HepG2 (cell line): ENCODE measurements around the gene APCDD1L. TPM values are rescaled to one million over a fixed set of nuclear protein-coding genes. Genes with fewer than 3 reads are reported as not detected.

ENCODE experiments used
- ATAC-seq: fragments of 200-7000 bp; cut with Tn5 transposase; 3 replicates; pipeline ENCODE4 v1.9.1; 2020; ENCODE audit warnings: mild to moderate bottlenecking, moderate library complexity
- BruUV-seq: library from RNA; stranded (reverse); fragments of 400-500 nt; replicated peaks from 2 replicates; lab custom pipeline; 2021; lab: Mats Ljungman, UMichigan
- CTCF ChIA-PET: fragments of 300-600 bp; formaldehyde crosslinking; extraction: SDS; loops from one replicate; lab custom pipeline; 2021; ENCODE audit warnings: low total read pairs, inconsistent platforms, low intra/inter-chr PET ratio; lab: Yijun Ruan, JAX
- POLR2A ChIA-PET: fragments of 350-600 bp; sonication (Branson Sonifier 250); formaldehyde crosslinking; loops from one replicate; lab custom pipeline; 2020; ENCODE audit warnings: antibody characterized with exemption, inconsistent platforms; lab: Yijun Ruan, JAX
- DNase-seq: peaks from one replicate; pipeline ENCODE4 v3.0.0-alpha.2; 2015; ENCODE audit warnings: low spot score
- FAIRE-seq: peaks from 3 replicates; lab custom pipeline; 2011; peaks lifted over from hg19 to GRCh38; lab: Jason Lieb, UNC
- H2AFZ ChIP-seq: one replicate; pipeline ENCODE4 v1.6.1; 2011; ENCODE audit warnings: low read length, inconsistent platforms
- H3K27ac ChIP-seq: fragments of 300-600 bp; 3 replicates; pipeline ENCODE4 v1.8.0; 2011; ENCODE audit warnings: mixed run types, mild to moderate bottlenecking, mixed read lengths, low read length, inconsistent platforms; ENCODE audit not compliant: insufficient read depth; ENCODE audit errors: extremely low read length
- H3K27me3 ChIP-seq, 2 experiments: fragments of 200-600 bp in 1 of 2; 2 replicates in 1 of 2; 3 replicates in 1 of 2; pipeline versions ENCODE4 v1.6.0 to v1.8.0; 2011; ENCODE audit warnings: low read length in 2 of 2, mild to moderate bottlenecking in 2 of 2, moderate library complexity in 2 of 2, inconsistent platforms in 1 of 2; ENCODE audit not compliant: insufficient read depth in 2 of 2, control insufficient read depth in 1 of 2
- H3K36me3 ChIP-seq, 2 experiments: fragments of 200-600 bp in 1 of 2; replicated peaks in 1 of 2; 2 replicates in 1 of 2; 3 replicates in 1 of 2; pipeline versions ENCODE4 v1.5.1 to v1.8.0; 2011; ENCODE audit warnings: low read length in 2 of 2, inconsistent platforms in 1 of 2; ENCODE audit not compliant: insufficient read depth in 2 of 2, control insufficient read depth in 1 of 2
- H3K4me1 ChIP-seq: 2 replicates; pipeline ENCODE4 v1.5.1; 2012; ENCODE audit warnings: low read length, inconsistent platforms; ENCODE audit not compliant: insufficient read depth
- H3K4me2 ChIP-seq: 2 replicates; pipeline ENCODE4 v1.6.0; 2011; ENCODE audit warnings: low read depth, low read length, inconsistent platforms
- H3K4me3 ChIP-seq, 3 experiments: fragments of 200-600 bp in 1 of 3; sonication (generic), shearing (Covaris generic) in 1 of 3; replicated peaks in 1 of 3; 2 replicates each; pipeline ENCODE4 v1.5.1; 2011 to 2016; ENCODE audit warnings: low read length in 3 of 3, inconsistent platforms in 2 of 3, low read depth in 2 of 3, mild to moderate bottlenecking in 2 of 3, control low read depth in 1 of 3, mixed read lengths in 1 of 3; ENCODE audit not compliant: insufficient read depth in 1 of 3
- H3K79me2 ChIP-seq: one replicate; pipeline ENCODE4 v1.6.1; 2011; ENCODE audit warnings: low read length, inconsistent platforms; ENCODE audit not compliant: insufficient read depth
- H3K9ac ChIP-seq: 2 replicates; pipeline ENCODE4 v1.6.0; 2011; ENCODE audit warnings: mild to moderate bottlenecking, low read depth, low read length, inconsistent platforms; ENCODE audit not compliant: insufficient read depth
- H3K9me3 ChIP-seq: 2 replicates; pipeline ENCODE4 v1.5.1; 2012; ENCODE audit warnings: mild to moderate bottlenecking, low read length
- H4K20me1 ChIP-seq: 2 replicates; pipeline ENCODE4 v1.6.0; 2011; ENCODE audit warnings: inconsistent platforms, mild to moderate bottlenecking, low read length, moderate library complexity; ENCODE audit not compliant: insufficient read depth
- MAFF ChIP-seq: IDR thresholded peaks from 2 replicates; pipeline ENCODE4 v1.6.1; 2011; ENCODE audit warnings: low read depth, low read length, improper control_type of control experiment
- MAFK ChIP-seq, 2 experiments: IDR thresholded peaks in 1 of 2; conservative IDR thresholded peaks in 1 of 2; 2 replicates each; pipeline ENCODE4 v1.6.1; 2011; ENCODE audit warnings: improper control_type of control experiment in 2 of 2, low read length in 2 of 2
- NR2F6 ChIP-seq, 2 experiments: IDR thresholded peaks; 2 replicates each; pipeline ENCODE4 v1.6.1; 2016; ENCODE audit warnings: antibody characterized with exemption in 1 of 2, mild to moderate bottlenecking in 1 of 2
- POLR2A ChIP-seq, 2 experiments: IDR thresholded peaks; 2 replicates each; pipeline ENCODE4 v1.6.1; 2011; ENCODE audit warnings: low read depth in 2 of 2, low read length in 2 of 2, mild to moderate bottlenecking in 1 of 2, moderate library complexity in 1 of 2; ENCODE audit not compliant: insufficient read depth in 1 of 2
- RBM22 ChIP-seq: fragments of 200-400 bp; formaldehyde crosslinking; optimal IDR thresholded peaks from 2 replicates; pipeline ENCODE3; 2017; ENCODE audit warnings: mild to moderate bottlenecking, low read length, moderate library complexity
- SP140L ChIP-seq: sonication (generic); formaldehyde crosslinking; IDR thresholded peaks from 2 replicates; pipeline ENCODE4 v1.4.0; 2020; ENCODE audit warnings: missing genetic modification reagents, borderline replicate concordance
- ZSCAN31 ChIP-seq: sonication (generic); formaldehyde crosslinking; IDR thresholded peaks from 2 replicates; pipeline ENCODE4 v1.5.0; 2020; ENCODE audit warnings: low read depth, mild to moderate bottlenecking, missing genetic modification reagents
- WGBS: methylation state at CpG from one replicate; pipeline ENCODE4 v1.1.6; 2017; ENCODE audit warnings: low lambda C conversion rate; 5-methylcytosine and 5-hydroxymethylcytosine counted together
- in situ Hi-C: cut with HindIII; loops from 2 replicates; pipeline ENCODE4 v1.10.0; 2017; ENCODE audit warnings: low pct_unique_long_range_greater_than_20kb; ENCODE audit not compliant: extremely low pct_ligation_motif_present
- intact Hi-C: fragments of 100-400 bp; cut with micrococcal nuclease; formaldehyde crosslinking; loops from one replicate; pipeline ENCODE4 v1.10.0; 2022; ENCODE audit not compliant: unreplicated experiment
- polyA plus RNA-seq, 8 experiments: library from polyadenylated mRNA; depleted of rRNA in 3 of 8; stranded (reverse) in 7 of 8; unstranded in 1 of 8; fragments of >200 nt; fragmentation: Illumina TruSeq in 4 of 8; extraction: Trizol in 4 of 8; gene quantifications; 2 replicates each; pipeline versions ENCODE4 v1.2.1 to v1.2.3, GENCODE V29; 2011 to 2016; ENCODE audit warnings: low read depth in 4 of 8, missing spikeins in 1 of 8, mixed read lengths in 1 of 8; ENCODE audit not compliant: insufficient read depth in 1 of 8
- total RNA-seq, 5 experiments: library from RNA; depleted of rRNA; stranded (reverse); fragments of >200 nt; fragmentation: Illumina TruSeq; extraction: Trizol; gene quantifications; 2 replicates each; pipeline ENCODE4 v1.2.3, GENCODE V29; 2016; ENCODE audit warnings: low read depth in 1 of 5
- TF ChIP-seq, protein P1 (sequence below): sonication (generic); formaldehyde crosslinking; IDR thresholded peaks from 2 replicates; pipeline ENCODE4 v1.4.0; 2020; ENCODE audit warnings: missing genetic modification reagents

APCDD1L gene
- total and polyA plus RNA-seq, 2 of the 13 experiments (the other 11 are each of a cell fraction or from before 2014, with no cell fraction given): not detected

- H3K4me1 ChIP-seq: peaks cover 28% of the 10 kb centered on the region
- no peak overlapping the region for H3K9ac ChIP-seq
- no peak overlapping the region for H3K4me3 ChIP-seq
- CTCF ChIA-PET: no interaction called here
- DNase-seq (no peak), ATAC-seq (no peak), FAIRE-seq (no peak)
- H3K27ac ChIP-seq: no peak overlapping the region
- POLR2A ChIA-PET: no interaction called here
- TF ChIP-seq RBM22 (peak; percentile 17), SP140L (CRISPR knock-in tag) (no peak), NR2F6 (IDR thresholded peaks at IDR 0.05) (no peak), NR2F6 (CRISPR knock-in tag; IDR thresholded peaks at IDR 0.05) (no peak), MAFK (conservative IDR thresholded peaks at IDR 0.05 in 1 of 2, IDR thresholded peaks at IDR 0.05 in 1 of 2; ENCODE audit: low read length in 2 of 2) (peak in 1 of 2 experiments; percentile 59; a peak in 2 of 4 replicates), POLR2A (IDR thresholded peaks at IDR 0.05; ENCODE audit: insufficient read depth in 1 of 2, low read depth in 2 of 2, low read length in 2 of 2) (0 out of 4 replicates have a peak, but pooled peaks of 1 of the 2 experiments have one; percentile 26), ZSCAN31 (CRISPR knock-in tag) (no peak), MAFF (peak; percentile 47)
- TF ChIP-seq, protein P1, sequence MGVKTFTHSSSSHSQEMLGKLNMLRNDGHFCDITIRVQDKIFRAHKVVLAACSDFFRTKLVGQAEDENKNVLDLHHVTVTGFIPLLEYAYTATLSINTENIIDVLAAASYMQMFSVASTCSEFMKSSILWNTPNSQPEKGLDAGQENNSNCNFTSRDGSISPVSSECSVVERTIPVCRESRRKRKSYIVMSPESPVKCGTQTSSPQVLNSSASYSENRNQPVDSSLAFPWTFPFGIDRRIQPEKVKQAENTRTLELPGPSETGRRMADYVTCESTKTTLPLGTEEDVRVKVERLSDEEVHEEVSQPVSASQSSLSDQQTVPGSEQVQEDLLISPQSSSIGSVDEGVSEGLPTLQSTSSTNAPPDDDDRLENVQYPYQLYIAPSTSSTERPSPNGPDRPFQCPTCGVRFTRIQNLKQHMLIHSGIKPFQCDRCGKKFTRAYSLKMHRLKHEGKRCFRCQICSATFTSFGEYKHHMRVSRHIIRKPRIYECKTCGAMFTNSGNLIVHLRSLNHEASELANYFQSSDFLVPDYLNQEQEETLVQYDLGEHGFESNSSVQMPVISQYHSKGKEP: no peak
- no peak overlapping the region for H2AFZ ChIP-seq
- no peak overlapping the region for H3K4me2 ChIP-seq
- BruUV-seq: no TSS peak
- H3K36me3 ChIP-seq: peaks cover 24 to 64% of the 10 kb centered on the region in 2 experiments
- H3K79me2 ChIP-seq: peaks cover 36% of the 10 kb centered on the region
- H4K20me1 ChIP-seq: peaks cover 9% of the 10 kb centered on the region; the same call in 1 of the 2 replicates
- H3K9me3 ChIP-seq: no peaks in the 10 kb centered on the region
- intact Hi-C loops: no loop called here
- H3K27me3 ChIP-seq: no peaks in the 10 kb centered on the region
- in situ Hi-C loops: no loop called here
- over 99% methylated on average over 5 of the region's 5 CpGs for WGBS
Observed at GRCh38 chr20:58440021-58440767, 75.0 kb downstream of the APCDD1L start.
